ENCODE measurements around the gene ACIN1. TPM values are rescaled to one million over a fixed set of nuclear protein-coding genes. Genes with fewer than 3 reads are reported as not detected.

The ACIN1 gene
- total and polyA plus RNA-seq, 9 of the 15 experiments (the other 6 are each of a cell fraction or from before 2014, with no cell fraction given): 5.0 to 196 (median 129) TPM

DNA sequence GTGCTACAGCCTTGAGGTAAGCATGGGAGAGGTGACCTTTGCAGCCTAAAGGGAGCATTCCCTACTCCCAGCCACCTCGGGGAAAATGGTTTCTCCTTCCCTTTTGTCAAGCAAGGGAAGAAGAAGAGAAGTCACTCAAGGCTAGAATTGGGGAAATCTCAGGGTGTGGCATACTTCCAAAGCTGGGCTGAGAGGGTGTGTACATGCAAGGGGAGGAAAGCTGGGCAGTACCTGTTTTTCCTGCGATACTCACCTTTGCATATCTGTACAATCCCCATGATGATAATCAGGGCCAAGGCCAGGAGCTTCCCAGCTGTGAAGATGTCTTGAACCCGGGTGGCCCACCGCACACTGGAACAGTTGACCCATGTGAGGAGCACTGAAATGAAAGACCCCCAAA lies 47.9 kb upstream of the ACIN1 start (continued):
- TF ChIP-seq, protein P1, sequence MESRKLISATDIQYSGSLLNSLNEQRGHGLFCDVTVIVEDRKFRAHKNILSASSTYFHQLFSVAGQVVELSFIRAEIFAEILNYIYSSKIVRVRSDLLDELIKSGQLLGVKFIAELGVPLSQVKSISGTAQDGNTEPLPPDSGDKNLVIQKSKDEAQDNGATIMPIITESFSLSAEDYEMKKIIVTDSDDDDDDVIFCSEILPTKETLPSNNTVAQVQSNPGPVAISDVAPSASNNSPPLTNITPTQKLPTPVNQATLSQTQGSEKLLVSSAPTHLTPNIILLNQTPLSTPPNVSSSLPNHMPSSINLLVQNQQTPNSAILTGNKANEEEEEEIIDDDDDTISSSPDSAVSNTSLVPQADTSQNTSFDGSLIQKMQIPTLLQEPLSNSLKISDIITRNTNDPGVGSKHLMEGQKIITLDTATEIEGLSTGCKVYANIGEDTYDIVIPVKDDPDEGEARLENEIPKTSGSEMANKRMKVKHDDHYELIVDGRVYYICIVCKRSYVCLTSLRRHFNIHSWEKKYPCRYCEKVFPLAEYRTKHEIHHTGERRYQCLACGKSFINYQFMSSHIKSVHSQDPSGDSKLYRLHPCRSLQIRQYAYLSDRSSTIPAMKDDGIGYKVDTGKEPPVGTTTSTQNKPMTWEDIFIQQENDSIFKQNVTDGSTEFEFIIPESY (CRISPR knock-in tag; IDR thresholded peaks at IDR 0.05): no peak
- TF ChIP-seq EGR1 (conservative IDR thresholded peaks at IDR 0.05) (no peak), LARP7 (IDR thresholded peaks at IDR 0.05) (no peak), KDM5B (IDR thresholded peaks at IDR 0.05; ENCODE audit: insufficient replicate concordance, low read depth, low read length) (no peak), ZNF232 (CRISPR knock-in tag; IDR thresholded peaks at IDR 0.05) (no peak), MBD2 (IDR thresholded peaks at IDR 0.05; ENCODE audit: borderline replicate concordance, low read depth) (no peak)
- TF ChIP-seq, protein P2, sequence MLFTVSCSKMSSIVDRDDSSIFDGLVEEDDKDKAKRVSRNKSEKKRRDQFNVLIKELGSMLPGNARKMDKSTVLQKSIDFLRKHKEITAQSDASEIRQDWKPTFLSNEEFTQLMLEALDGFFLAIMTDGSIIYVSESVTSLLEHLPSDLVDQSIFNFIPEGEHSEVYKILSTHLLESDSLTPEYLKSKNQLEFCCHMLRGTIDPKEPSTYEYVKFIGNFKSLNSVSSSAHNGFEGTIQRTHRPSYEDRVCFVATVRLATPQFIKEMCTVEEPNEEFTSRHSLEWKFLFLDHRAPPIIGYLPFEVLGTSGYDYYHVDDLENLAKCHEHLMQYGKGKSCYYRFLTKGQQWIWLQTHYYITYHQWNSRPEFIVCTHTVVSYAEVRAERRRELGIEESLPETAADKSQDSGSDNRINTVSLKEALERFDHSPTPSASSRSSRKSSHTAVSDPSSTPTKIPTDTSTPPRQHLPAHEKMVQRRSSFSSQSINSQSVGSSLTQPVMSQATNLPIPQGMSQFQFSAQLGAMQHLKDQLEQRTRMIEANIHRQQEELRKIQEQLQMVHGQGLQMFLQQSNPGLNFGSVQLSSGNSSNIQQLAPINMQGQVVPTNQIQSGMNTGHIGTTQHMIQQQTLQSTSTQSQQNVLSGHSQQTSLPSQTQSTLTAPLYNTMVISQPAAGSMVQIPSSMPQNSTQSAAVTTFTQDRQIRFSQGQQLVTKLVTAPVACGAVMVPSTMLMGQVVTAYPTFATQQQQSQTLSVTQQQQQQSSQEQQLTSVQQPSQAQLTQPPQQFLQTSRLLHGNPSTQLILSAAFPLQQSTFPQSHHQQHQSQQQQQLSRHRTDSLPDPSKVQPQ (CRISPR knock-in tag; IDR thresholded peaks at IDR 0.05; ENCODE audit: borderline replicate concordance): no peak
- TF ChIP-seq, protein P3, sequence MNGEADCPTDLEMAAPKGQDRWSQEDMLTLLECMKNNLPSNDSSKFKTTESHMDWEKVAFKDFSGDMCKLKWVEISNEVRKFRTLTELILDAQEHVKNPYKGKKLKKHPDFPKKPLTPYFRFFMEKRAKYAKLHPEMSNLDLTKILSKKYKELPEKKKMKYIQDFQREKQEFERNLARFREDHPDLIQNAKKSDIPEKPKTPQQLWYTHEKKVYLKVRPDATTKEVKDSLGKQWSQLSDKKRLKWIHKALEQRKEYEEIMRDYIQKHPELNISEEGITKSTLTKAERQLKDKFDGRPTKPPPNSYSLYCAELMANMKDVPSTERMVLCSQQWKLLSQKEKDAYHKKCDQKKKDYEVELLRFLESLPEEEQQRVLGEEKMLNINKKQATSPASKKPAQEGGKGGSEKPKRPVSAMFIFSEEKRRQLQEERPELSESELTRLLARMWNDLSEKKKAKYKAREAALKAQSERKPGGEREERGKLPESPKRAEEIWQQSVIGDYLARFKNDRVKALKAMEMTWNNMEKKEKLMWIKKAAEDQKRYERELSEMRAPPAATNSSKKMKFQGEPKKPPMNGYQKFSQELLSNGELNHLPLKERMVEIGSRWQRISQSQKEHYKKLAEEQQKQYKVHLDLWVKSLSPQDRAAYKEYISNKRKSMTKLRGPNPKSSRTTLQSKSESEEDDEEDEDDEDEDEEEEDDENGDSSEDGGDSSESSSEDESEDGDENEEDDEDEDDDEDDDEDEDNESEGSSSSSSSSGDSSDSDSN (IDR thresholded peaks at IDR 0.05; ENCODE audit: borderline replicate concordance in 1 of 2, low read depth in 2 of 2, low read length in 2 of 2): no peak

Measured in K562 (cell line).